Caco-2 (cell line): ENCODE data around the gene MYO15B. TPM values are rescaled to one million over a fixed set of nuclear protein-coding genes. Genes with fewer than 3 reads are reported as not detected.

Experiments
- BruUV-seq: library from RNA; stranded (reverse); fragments of 400-500 nt; replicated peaks from 2 replicates; lab custom pipeline; 2021; lab: Mats Ljungman, UMichigan
- CTCF ChIA-PET: fragments of 300-600 bp; sonication (Branson Sonifier 250); formaldehyde crosslinking; loops from one replicate; lab custom pipeline; 2022; ENCODE audit warnings: antibody characterized with exemption; lab: Charles Lee
- POLR2A ChIA-PET: fragments of 300-600 bp; sonication (Branson Sonifier 250); formaldehyde crosslinking; loops from one replicate; lab custom pipeline; 2022; ENCODE audit warnings: antibody characterized with exemption; lab: Charles Lee
- DNase-seq, 2 experiments: peaks; one replicate each; pipeline versions ENCODE4 v3.0.0 to v3.0.0-alpha.2; 2020 to 2022
- H3K27me3 ChIP-seq: replicated peaks from 2 replicates; pipeline ENCODE4 v1.6.0; 2011; ENCODE audit warnings: low read length; ENCODE audit not compliant: control insufficient read depth, insufficient read depth
- H3K36me3 ChIP-seq: 2 replicates; pipeline ENCODE4 v1.5.1; 2011; ENCODE audit warnings: low read length; ENCODE audit not compliant: control insufficient read depth, insufficient read depth
- H3K4me1 ChIP-seq: fragments of 250-450 bp; sonication (Bioruptor Pico); 2 replicates; pipeline ENCODE4 v1.5.1; 2020; ENCODE audit warnings: mild to moderate bottlenecking
- H3K4me3 ChIP-seq: 2 replicates; pipeline ENCODE4 v1.5.1; 2011; ENCODE audit warnings: low read depth, mild to moderate bottlenecking, control low read depth, low read length
- H3K9me3 ChIP-seq: fragments of 250-450 bp; sonication (Bioruptor Pico); 2 replicates; pipeline ENCODE4 v1.5.1; 2020; ENCODE audit warnings: mild to moderate bottlenecking, moderate library complexity
- H3K27ac Mint-ChIP-seq: one replicate; pipeline ENCODE4 v1.8.0; 2022; ENCODE audit warnings: mixed read lengths; ENCODE audit not compliant: unreplicated experiment
- H3K27me3 Mint-ChIP-seq: one replicate; pipeline ENCODE4 v1.8.0; 2022; ENCODE audit warnings: mixed read lengths; ENCODE audit not compliant: insufficient read depth, unreplicated experiment
- H3K36me3 Mint-ChIP-seq: one replicate; pipeline ENCODE4 v1.8.0; 2022; ENCODE audit warnings: mild to moderate bottlenecking, mixed read lengths; ENCODE audit not compliant: insufficient read depth, unreplicated experiment
- H3K4me1 Mint-ChIP-seq: one replicate; pipeline ENCODE4 v1.8.0; 2022; ENCODE audit warnings: low read depth, mixed read lengths; ENCODE audit not compliant: unreplicated experiment
- H3K4me3 Mint-ChIP-seq: one replicate; pipeline ENCODE4 v1.8.0; 2022; ENCODE audit warnings: mild to moderate bottlenecking, moderate library complexity, mixed read lengths; ENCODE audit not compliant: unreplicated experiment
- H3K9me3 Mint-ChIP-seq: one replicate; pipeline ENCODE4 v1.8.0; 2022; ENCODE audit warnings: mixed read lengths; ENCODE audit not compliant: unreplicated experiment
- intact Hi-C: fragments of 100-400 bp; cut with micrococcal nuclease; formaldehyde crosslinking; loops from one replicate; pipeline ENCODE4 v1.10.0; 2022; ENCODE audit not compliant: unreplicated experiment
- total RNA-seq: library from RNA; stranded (reverse); gene quantifications from 2 replicates; pipeline ENCODE4 v1.2.3, GENCODE V29; 2022
- TF ChIP-seq, protein P1 (sequence below), 2 experiments: fragments of 200-600 bp in 1 of 2; IDR thresholded peaks; 1 replicate in 1 of 2; 2 replicates in 1 of 2; pipeline versions ENCODE4 v1.5.1 to v1.8.0; 2011 to 2022; ENCODE audit warnings: antibody characterized with exemption in 1 of 2, control low read depth in 1 of 2, inconsistent platforms in 1 of 2, low read depth in 1 of 2, low read length in 1 of 2, mild to moderate bottlenecking in 1 of 2, moderate library complexity in 1 of 2; ENCODE audit not compliant: insufficient read depth in 1 of 2, severe bottlenecking in 1 of 2, unreplicated experiment in 1 of 2

Gene MYO15B
- total RNA-seq, 1 experiment from 2014 or later: 12.3 TPM

DNA sequence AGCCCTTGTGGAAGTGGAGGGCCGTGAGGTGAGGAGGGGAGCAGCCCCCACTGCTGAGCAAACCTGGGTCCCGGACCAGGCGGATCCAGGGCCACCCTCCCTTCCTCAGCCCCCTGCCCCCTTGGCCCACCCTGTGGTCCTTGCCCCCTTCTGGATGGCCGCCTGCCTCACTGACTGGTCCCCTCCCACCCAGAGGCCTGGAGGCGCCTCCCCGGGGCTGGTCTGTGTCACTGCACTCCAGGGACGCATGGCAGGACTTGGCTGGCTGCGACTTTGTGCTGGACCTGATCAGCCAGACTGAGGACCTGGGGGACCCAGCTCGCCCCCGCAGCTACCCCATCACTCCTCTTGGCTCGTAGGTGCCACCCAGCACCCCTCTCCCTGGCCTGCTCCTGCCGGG is 26.4 kb downstream of the MYO15B start:
- Mint-ChIP-seq H3K27ac (no peak overlapping the region), H3K9me3 (no peaks in the 10 kb centered on the region), H3K36me3 (peaks cover 6% of the 10 kb centered on the region), H3K4me1 (peaks cover 18% of the 10 kb centered on the region), H3K27me3 (no peaks in the 10 kb centered on the region), H3K4me3 (no peak overlapping the region)
- intact Hi-C loops: no loop called here
- TF ChIP-seq, protein P1, sequence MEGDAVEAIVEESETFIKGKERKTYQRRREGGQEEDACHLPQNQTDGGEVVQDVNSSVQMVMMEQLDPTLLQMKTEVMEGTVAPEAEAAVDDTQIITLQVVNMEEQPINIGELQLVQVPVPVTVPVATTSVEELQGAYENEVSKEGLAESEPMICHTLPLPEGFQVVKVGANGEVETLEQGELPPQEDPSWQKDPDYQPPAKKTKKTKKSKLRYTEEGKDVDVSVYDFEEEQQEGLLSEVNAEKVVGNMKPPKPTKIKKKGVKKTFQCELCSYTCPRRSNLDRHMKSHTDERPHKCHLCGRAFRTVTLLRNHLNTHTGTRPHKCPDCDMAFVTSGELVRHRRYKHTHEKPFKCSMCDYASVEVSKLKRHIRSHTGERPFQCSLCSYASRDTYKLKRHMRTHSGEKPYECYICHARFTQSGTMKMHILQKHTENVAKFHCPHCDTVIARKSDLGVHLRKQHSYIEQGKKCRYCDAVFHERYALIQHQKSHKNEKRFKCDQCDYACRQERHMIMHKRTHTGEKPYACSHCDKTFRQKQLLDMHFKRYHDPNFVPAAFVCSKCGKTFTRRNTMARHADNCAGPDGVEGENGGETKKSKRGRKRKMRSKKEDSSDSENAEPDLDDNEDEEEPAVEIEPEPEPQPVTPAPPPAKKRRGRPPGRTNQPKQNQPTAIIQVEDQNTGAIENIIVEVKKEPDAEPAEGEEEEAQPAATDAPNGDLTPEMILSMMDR (IDR thresholded peaks at IDR 0.05; ENCODE audit: insufficient read depth in 1 of 2, low read depth in 1 of 2, low read length in 1 of 2, severe bottlenecking in 1 of 2, unreplicated experiment in 1 of 2): peak in 1 of 2 experiments; percentile 14
- CTCF ChIA-PET: interaction anchor here (1.3 to 2.6 kb wide), 2 partner anchors 12 to 19 kb away, joined by 4 to 9 read pairs; no protein-coding TSS in a partner anchor
- DNase-seq: no peak
- no peak overlapping the region for H3K4me3 ChIP-seq
- no TSS peak for BruUV-seq
- H3K9me3 ChIP-seq: no peaks in the 10 kb centered on the region
- H3K27me3 ChIP-seq: no peaks in the 10 kb centered on the region
- no peaks in the 10 kb centered on the region for H3K36me3 ChIP-seq
- POLR2A ChIA-PET: no interaction called here
- peaks cover 42% of the 10 kb centered on the region for H3K4me1 ChIP-seq

DNA sequence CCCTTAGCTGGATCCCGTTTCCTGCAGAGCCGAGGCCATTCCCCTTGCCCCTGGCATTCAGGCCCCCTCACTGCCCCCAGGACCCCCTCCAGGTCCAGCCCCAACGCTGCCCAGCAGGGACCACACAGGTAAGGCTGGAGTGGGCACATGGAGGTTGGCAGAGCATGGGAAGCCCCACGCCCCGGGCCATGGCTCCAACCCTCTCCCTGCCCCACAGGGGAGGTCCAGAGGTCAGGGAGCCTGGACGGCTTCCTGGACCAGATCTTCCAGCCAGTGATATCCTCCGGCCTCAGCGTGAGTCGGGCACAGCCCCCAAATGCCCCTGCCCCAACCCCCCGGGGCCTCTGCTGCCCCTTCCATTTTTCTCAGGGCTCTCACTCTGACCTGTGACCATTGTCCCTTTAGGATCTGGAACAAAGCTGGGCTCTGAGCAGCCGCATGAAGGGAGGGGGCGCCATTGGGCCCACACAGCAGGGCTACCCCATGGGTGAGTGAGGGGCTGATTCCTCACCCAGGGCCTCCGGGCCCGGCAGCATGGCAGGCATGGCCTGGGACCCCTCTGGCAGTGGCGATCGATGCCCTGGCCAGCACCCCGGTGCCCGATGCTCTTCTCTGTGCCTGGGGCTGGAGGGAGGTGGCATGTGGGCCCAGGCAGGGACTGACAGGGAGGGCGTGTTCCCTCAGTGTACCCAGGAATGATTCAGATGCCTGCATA is 27.1 kb downstream of the MYO15B start:
- no peak overlapping the region for H3K4me3 Mint-ChIP-seq
- no peak overlapping the region for H3K27ac Mint-ChIP-seq
- POLR2A ChIA-PET: no interaction called here

DNA sequence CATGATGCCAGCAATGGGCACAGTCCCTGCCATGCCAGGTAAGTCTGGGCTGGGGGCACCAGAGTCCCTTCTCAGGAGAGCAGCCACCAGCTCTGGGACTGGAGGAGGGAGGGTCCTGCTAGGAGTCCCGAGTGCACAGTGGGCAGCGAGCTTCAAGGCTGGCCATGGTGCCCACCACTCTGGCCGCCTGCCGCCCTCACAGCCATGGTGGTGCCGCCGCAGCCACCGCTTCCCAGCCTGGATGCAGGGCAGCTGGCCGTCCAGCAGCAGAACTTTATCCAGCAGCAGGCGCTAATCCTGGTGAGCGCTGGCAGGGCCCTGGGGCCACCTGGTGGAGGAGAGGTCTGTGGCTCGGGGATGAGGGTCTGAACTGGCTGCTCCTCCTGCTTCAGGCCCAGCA is 27.7 kb downstream of the MYO15B start:
- no peak overlapping the region for H3K4me3 Mint-ChIP-seq
- H3K27ac Mint-ChIP-seq: no peak overlapping the region
- peaks cover 16% of the 10 kb centered on the region for H3K4me1 Mint-ChIP-seq
- DNase-seq: peak in 1 of 2 experiments; percentile 47
- Histone ChIP-seq H3K4me3 (no peak overlapping the region), H3K9me3 (no peaks in the 10 kb centered on the region), H3K4me1 (peaks cover 35% of the 10 kb centered on the region), H3K27me3 (no peaks in the 10 kb centered on the region), H3K36me3 (no peaks in the 10 kb centered on the region)
- intact Hi-C loops: no loop called here
- ChIA-PET CTCF (interaction anchor here (0.6 to 2.6 kb wide), 3 partner anchors 14 to 175 kb away, joined by 3 to 9 read pairs (median 4); no protein-coding TSS in a partner anchor), POLR2A (no interaction called here)
- peaks cover 6% of the 10 kb centered on the region for H3K36me3 Mint-ChIP-seq
- TF ChIP-seq, protein P1 (IDR thresholded peaks at IDR 0.05; ENCODE audit: insufficient read depth in 1 of 2, low read depth in 1 of 2, low read length in 1 of 2, severe bottlenecking in 1 of 2, unreplicated experiment in 1 of 2): peak in 1 of 2 experiments; percentile 15
- BruUV-seq: no TSS peak
- H3K27me3 Mint-ChIP-seq: no peaks in the 10 kb centered on the region
- H3K9me3 Mint-ChIP-seq: no peaks in the 10 kb centered on the region

More for the DNA sequence above, 27.1 kb downstream of the MYO15B start:
- TF ChIP-seq, protein P1 (IDR thresholded peaks at IDR 0.05; ENCODE audit: insufficient read depth in 1 of 2, low read depth in 1 of 2, low read length in 1 of 2, severe bottlenecking in 1 of 2, unreplicated experiment in 1 of 2): peak in 1 of 2 experiments; percentile 22
- intact Hi-C loops: no loop called here
- no peaks in the 10 kb centered on the region for H3K36me3 ChIP-seq
- no peak overlapping the region for H3K4me3 ChIP-seq
- no peak for DNase-seq
- peaks cover 18% of the 10 kb centered on the region for H3K4me1 Mint-ChIP-seq
- H3K36me3 Mint-ChIP-seq: peaks cover 6% of the 10 kb centered on the region
- no peaks in the 10 kb centered on the region for H3K9me3 ChIP-seq
- BruUV-seq: no TSS peak
- H3K27me3 Mint-ChIP-seq: no peaks in the 10 kb centered on the region
- CTCF ChIA-PET: interaction anchor here (0.6 to 2.6 kb wide), 3 partner anchors 13 to 175 kb away, joined by 3 to 9 read pairs (median 4); no protein-coding TSS in a partner anchor
- H3K4me1 ChIP-seq: peaks cover 41% of the 10 kb centered on the region
- H3K27me3 ChIP-seq: no peaks in the 10 kb centered on the region
- no peaks in the 10 kb centered on the region for H3K9me3 Mint-ChIP-seq
